Activated CD8-positive, alpha-beta memory T cell treated with anti-CD3 and anti-CD28 coated beads, Interleukin-2, amount 50 U/mL, for 48 hours (primary cell): ENCODE data around the gene SPIRE1.

Source experiments
- DNase-seq: peaks from one replicate; pipeline ENCODE4 v3.0.0-alpha.2; 2020

The SPIRE1 gene

DNA sequence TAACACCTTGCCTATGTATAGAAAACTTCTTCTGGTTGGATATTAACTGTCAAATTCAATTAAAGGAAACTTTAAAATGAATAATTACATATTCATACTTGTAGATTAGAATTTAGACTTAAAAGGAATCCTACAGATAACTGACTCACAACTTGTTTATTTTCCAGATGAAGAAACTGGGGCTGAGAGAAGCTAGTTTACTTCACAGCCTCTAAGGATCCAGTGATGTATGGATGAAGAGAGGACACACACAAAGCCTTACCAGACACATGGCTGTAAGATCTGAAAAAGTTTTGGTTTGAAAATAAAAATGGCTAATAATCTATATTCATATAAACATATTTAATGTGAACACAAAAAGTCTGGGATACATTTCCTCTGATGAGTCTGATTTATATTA is 177.9 kb downstream of the SPIRE1 start:
- DNase-seq = no peak

DNA sequence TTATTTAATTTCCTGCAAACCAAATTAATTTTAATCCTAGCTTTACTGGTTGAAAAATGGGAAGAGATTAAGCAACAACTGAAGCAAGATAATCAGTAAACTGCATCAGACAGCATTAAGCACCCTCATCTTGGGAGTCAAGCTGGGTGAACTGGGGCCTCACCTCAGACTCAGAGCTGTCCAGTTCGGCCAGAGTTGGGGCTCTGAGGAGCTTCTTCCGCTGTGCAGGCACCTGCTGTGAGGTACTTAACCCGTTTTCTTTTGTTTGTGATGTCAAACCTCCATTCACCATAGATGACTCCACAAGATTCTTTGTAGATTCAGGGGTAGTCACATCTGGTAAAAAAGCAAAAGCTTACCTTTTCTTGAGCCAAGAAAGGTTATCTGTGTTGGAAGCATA is 178.4 kb downstream of the SPIRE1 start:
- no peak for DNase-seq

DNA sequence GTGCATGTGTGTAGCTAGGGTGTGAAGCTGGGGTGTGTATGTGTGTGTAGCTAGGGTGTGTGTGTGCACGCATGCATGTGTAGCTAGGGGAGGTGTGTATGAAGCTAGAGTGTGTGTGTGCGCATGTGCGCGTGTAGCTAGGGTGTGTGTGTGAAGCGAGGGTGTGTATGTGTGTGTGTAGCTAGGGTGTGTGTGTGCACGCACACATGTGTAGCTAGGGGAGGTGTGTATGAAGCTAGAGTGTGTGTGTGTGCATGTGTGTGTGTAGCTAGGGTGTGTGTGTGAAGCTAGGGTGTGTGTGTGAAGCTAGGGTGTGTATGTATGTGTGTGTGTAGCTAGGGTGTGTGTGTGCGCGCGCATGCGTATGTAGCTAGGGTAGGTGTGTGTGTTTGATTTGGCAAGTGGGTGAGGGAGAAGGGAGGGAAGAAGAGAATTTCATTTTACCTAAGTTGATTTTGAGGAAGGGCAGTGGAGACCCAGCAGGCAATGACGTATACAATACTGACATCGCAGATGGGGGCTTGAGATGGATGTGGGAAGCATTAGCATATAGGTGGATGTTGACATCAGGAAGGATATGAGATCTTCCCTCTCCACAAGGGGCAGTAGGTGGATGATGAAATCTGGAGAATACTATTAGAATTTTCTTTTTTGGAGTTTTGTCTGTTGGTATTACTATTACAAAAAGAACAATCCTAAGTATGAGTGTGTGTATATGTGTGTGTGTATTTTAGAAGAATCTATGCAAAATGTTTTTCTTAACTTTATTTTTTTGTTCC is 179.4 kb downstream of the SPIRE1 start:
- DNase-seq = no peak

DNA sequence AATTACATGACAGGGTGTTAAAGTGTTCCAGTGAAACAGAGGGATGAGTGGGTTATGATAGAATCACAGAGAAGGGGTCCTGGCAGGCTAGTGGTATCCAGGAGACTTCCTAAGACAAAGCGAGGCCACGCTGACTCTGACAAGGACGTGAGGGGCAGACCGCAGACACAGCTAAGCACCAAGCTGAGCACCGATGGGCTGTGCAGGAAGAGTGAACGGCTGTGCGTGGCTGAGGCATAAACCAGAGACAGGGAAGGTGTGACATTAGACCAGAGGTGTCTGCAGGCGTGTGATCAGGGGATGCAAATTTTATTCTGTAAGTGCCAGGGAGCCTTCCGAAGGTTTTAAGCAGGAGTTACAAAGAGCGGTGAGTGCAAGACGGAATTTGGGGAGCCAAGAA is 180.3 kb downstream of the SPIRE1 start:
- DNase-seq = no peak

- DNase-seq = no peak
Observed at GRCh38 chr18:12476955-12477354, 181.0 kb downstream of the SPIRE1 start.

DNA sequence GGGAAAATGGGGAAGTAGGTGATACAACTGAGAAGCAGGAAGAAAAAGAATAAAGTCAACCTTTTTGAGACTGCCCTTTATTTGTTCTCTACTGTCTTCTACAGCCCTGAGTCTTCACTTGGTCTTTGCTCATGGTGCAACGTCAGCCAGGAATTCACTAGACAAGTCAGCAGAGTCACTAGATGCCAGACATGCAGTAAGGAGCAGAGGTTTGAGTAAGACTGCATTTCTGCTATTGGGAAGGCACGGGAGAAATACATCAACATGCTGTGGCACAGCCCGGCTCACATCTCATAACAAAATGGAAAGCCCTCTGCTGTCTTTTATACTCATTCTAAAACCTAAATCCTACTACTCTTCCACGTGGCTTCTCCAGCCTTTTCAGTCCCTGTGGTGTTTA is 183.0 kb downstream of the SPIRE1 start:
- no peak for DNase-seq

DNA sequence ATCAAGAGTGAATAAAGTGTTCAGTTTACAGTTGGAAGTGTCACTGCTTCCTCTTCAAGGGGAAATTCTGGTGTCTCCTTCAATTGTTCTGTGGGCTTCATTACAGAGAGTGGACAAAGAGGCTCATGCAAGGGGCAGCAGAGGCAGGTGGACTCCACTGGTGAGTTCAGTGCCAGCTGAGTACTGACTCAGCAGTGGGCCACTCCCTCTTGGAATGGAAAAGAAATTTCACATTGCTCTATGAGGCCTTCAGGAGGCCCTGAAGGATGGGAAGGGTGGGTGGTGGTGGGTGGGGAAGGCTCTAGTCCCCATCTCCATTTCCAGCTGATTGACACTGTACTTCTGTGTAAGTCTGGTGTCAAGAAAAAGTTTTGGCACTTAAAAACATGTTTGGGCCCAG is 183.8 kb downstream of the SPIRE1 start:
- DNase-seq = no peak

GRCh38 chr18:12470382-12471075 is 187.4 kb downstream of the SPIRE1 start:
- no peak for DNase-seq

GRCh38 chr18:12468445-12468844 is 189.5 kb downstream of the SPIRE1 start:
- DNase-seq = no peak

DNA sequence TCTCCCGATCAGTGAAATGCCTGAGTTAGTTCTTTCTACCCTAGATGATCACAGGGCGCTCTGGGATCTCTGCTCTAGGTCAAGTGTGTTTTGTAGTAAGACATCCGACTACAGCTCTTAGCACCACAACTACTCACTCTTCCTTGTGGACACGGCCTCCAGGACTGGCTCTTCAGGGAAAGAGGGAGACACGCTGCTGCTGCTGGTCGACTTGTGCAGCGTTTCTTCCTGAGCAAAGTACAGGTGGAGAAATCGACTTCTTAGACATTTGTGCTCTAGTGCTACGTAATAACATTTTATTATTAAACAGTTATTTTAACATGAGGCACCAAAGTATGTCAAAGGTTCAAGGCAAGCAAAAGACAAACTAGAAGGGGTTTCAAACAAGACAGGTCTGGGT is 193.2 kb downstream of the SPIRE1 start:
- DNase-seq = no peak

DNA sequence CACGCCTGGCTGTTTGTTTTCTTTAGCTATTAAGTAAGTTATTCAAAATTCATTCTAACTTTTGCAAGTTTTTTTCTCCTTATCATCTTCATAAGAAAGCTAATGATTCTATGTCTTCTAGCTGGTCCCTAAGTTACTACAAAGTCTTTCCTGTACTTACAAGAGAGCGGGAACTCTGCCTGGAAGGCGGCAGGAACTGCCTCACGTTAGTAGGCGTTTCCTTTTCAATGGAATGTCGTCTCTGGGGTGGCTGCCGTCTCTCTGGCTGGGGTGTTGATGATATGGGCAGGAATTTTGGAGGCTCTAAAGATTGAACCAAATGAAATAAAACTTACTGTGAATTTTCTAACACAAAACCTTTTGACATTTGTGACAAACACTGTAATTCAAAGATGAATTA is 194.7 kb downstream of the SPIRE1 start:
- DNase-seq = no peak

GRCh38 chr18:12462242-12462641 is 195.7 kb downstream of the SPIRE1 start:
- DNase-seq = no peak

DNA sequence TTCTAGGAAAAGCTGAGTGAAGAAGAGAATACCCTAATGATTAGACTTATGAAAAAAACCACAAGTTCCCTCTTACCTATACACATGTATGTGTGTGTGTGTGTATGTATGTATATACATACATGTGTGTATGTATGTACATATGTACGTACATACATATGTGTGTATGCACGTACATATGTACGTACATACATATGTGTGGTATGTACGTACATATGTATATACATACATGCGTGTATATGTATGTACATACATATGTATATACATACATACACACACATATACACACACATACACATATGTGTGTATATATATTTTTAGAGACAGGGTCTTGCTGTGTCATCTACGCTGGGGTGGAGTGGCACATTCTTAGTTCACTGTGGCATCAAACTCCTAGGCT is 196.6 kb downstream of the SPIRE1 start:
- no peak for DNase-seq

DNA sequence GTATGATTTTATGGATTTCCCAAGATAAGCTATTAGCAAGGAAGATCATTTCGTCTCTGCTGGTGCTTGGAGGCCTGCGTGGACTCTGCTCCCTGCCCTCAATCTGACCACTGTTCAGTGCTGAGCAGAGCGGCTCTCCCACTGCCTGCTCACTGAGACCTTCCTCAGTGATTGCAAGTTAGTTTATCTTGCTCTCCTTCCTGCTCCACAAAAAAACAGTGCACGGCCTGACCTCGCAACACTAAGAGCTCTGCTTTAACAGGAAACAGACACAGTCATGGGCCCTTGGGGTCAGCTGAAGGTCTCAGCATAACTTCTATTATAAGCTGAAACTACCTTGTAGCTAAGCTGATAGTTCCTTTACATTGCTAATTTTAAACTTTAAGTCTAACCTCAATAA is 197.0 kb downstream of the SPIRE1 start:
- DNase-seq = no peak

DNA sequence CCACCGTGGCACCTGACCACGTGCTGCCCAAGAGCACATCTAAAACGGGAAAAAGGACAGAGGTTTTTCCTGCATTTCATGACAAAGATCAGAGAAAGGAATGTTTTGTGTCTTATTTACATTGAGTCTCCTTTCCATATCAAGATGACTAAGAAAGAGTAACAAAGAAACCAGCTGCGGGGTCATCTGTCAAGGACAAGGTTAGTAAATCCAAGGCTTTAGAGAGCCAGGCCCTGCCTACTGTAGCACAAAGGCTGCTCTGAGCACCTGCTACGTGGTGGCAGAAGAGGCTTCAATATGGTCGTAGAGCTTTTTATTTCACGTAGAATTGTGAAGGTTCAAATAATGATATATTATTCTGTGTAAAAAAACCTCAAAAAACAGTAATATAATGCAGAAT is 199.1 kb downstream of the SPIRE1 start:
- DNase-seq = no peak

DNA sequence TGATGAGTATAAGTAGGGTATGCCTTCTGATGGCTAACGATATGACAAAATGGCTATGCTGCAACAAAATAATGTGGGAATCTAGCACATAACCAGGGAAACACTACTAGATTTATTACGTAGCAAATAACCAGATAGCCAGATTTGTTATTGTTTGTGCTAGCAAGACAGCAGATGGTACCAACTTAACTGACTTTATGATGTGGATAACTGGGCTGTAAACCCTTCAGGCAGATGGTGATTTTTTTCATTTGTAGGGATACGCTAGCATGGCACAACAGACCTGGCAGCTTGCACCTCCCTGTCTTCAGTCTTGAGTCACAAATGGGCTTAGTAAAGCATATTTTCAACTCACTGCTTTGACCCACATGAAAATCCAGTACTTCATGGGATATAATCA is 201.5 kb downstream of the SPIRE1 start:
- no peak for DNase-seq

- no peak for DNase-seq
Observed at GRCh38 chr18:12455496-12455895, 202.4 kb downstream of the SPIRE1 start.

GRCh38 chr18:12452784-12453183 is 205.1 kb downstream of the SPIRE1 start:
- DNase-seq = no peak

DNA sequence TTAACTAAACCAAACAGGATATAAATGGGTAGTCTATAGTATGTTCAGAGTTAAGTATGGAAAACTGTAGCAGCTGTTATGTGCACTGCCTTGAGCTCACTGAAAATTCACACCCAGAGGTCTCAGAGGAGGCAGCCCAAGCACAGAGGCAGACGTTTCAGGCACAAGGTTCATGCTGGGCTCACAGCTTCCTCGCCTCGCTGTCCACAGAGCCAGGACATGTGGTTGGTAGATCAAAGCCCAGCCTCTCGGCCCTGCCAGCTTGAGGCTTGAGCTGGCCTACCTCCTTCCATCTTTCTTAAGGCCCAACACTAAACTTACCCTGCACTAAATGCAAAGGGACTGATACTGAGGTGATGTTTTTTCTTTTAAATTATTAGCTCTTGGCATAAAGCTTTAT is 206.5 kb downstream of the SPIRE1 start:
- DNase-seq = no peak

DNA sequence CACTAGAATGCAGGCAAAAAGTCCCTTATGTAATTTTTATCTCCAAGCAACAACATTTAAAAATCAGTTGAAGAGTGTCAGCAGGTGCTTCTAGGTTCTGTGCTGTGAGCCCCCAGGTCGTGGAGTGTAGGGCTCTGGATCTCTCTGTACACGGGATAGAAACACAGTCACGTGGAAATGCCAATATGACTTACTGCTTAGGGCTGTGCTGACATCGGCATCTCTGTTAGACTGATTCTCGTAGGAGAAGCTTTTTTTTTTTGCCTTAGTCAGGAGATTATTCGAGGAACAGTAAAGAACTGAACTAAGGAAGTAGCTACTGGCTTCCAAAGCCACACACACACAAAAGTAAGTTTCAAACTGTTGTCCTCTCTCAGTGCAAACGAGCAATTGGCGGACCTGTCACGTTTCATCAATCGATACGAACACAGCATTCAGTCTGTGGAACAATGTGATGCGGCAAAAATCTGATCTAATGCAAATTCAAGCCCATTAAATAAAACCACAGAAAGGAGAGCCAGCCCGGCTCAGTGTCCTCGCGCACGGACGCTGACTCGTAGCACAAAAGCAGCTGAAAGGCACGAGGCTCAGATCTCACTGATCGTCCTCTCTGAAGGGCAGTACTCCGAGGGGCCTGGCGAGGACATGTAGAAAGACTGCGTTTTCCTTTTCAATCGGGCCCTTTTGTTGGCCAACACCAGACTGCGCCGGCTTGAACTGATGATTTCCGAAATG is 208.7 kb downstream of the SPIRE1 start:
- DNase-seq = peak; percentile 26

GRCh38 chr18:12445554-12445953 is 212.4 kb downstream of the SPIRE1 start:
- DNase-seq = peak; percentile 7

DNA sequence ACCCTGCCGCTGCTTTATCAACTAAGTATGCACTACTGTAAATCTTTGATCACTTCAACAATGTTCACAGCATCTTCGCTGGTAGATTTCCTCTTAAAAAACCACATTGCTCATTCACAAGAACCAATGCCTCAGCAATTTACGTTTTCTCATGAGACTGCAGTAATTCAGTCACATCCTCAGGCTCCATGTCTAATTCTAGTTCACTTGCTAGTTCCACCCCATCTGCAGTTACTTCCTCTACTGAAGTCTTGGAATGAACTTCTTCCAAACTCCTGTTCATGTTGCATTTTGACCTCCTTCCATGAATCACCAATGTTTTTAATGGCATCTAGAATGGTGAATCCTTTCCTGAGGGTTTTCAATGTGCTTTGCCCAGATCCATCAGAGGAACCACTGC is 214.4 kb downstream of the SPIRE1 start:
- no peak for DNase-seq

DNA sequence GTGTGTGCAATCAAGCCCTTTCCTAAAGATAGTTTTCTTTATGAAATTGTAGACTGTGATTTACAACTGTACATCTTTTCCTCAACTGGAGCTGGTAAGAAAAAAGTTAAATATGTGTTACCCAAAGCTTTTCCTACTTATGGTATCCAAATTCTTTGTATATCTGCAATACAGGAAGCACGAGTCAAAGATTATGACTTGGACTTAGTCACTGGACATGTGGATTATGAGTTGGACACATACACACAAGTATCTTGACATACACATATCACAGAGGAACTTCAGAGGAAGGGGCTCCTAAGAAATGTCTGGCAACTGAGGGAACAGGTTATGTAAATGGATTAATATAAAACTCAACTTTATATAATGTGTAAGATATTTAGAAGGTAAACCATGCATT is 215.0 kb downstream of the SPIRE1 start:
- no peak for DNase-seq

DNA sequence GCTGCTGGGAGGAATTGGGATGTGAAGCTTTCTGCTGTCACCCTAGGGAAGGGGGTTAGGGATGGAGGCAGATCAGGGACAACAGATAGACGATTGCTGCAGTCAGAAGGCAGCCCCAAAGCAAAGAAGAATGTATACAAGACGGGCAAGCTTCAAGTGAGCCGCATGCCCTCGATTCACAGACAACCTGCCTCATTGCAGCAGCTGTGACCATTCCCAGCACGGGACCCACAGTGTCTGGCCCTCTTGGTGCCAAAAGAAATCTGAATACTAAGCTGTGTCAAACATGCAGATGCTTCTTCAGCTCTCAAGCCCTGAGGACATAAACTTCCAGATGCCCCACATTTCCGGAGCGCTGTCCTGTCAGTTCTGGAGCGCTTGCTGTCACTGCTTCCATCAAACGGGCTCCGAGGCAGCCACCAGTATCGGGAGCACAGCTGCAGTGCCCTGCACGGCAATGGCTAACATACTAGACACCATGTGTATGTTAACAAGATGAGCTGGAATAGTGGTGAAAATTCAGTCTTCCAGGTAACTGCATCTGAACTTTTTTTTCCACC is 216.4 kb downstream of the SPIRE1 start:
- peak; percentile 29 for DNase-seq
